ENCODE results near the gene REEP1. TPM values are rescaled to one million over a fixed set of nuclear protein-coding genes. Genes with fewer than 3 reads are reported as not detected.

The REEP1 gene
- total RNA-seq, 4 donors from 2014 or later = 9.7 to 24.5 (median 13.4) TPM

DNA sequence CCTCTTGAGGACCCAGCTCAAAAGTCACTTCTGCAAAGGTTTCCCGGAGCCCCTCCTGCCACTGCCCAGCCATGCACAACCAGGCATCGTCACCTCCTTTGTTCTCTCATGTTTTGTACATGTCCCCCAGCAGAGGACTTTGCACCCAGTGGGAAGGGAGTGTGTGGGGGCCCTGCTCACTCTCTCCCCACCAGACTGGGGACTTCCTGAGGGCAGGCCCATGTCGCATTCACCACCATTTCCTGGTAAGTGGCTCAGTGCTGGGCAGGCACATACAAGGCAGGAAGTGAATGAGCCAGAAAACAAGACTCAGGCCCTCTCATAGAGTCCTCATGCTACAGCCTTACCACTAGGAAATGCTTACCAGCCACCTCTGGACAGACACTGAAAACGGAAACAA lies 119.3 kb downstream of the REEP1 start:
- no peaks in the 10 kb centered on the region for H3K9me3 ChIP-seq
- no peak overlapping the region for H3K4me3 ChIP-seq
- intact Hi-C loops (cut with DNase I; ENCODE audit: low total_unique reads) = no loop called here
- peaks cover 5 to 7% of the 10 kb centered on the region in 2 donors for H3K4me1 ChIP-seq
- DNase-seq = no peak
- H3K36me3 ChIP-seq = no peaks in the 10 kb centered on the region
- no peak overlapping the region for H3K27ac ChIP-seq
- no peaks in the 10 kb centered on the region for H3K27me3 ChIP-seq
- no peak for TF ChIP-seq CTCF (IDR thresholded peaks at IDR 0.05)

- TF ChIP-seq CTCF (IDR thresholded peaks at IDR 0.05) = no peak
- H3K36me3 ChIP-seq = no peaks in the 10 kb centered on the region
- no peaks in the 10 kb centered on the region for H3K9me3 ChIP-seq
- H3K4me1 ChIP-seq = no peaks in the 10 kb centered on the region
- no peak for DNase-seq
- no peak overlapping the region for H3K4me3 ChIP-seq
- intact Hi-C loops (cut with DNase I; ENCODE audit: low total_unique reads) = no loop called here
- no peaks in the 10 kb centered on the region for H3K27me3 ChIP-seq
- H3K27ac ChIP-seq = peak overlapping the region in 1 of 2 donors; percentile 24
These were observed 120.6 kb downstream of the REEP1 start for GRCh38 chr2:86216575-86217555.

GRCh38 chr2:86214503-86214832 lies 123.0 kb downstream of the REEP1 start:
- no peaks in the 10 kb centered on the region for H3K9me3 ChIP-seq
- no peak for DNase-seq
- TF ChIP-seq CTCF (IDR thresholded peaks at IDR 0.05) = no peak
- TF ChIP-seq POLR2A (IDR thresholded peaks at IDR 0.05) = no peak
- no peaks in the 10 kb centered on the region for H3K4me1 ChIP-seq
- H3K36me3 ChIP-seq = no peaks in the 10 kb centered on the region
- no peak overlapping the region for H3K27ac ChIP-seq
- no peaks in the 10 kb centered on the region for H3K27me3 ChIP-seq
- intact Hi-C loops (cut with DNase I; ENCODE audit: low total_unique reads) = no loop called here
- H3K4me3 ChIP-seq = no peak overlapping the region

DNA sequence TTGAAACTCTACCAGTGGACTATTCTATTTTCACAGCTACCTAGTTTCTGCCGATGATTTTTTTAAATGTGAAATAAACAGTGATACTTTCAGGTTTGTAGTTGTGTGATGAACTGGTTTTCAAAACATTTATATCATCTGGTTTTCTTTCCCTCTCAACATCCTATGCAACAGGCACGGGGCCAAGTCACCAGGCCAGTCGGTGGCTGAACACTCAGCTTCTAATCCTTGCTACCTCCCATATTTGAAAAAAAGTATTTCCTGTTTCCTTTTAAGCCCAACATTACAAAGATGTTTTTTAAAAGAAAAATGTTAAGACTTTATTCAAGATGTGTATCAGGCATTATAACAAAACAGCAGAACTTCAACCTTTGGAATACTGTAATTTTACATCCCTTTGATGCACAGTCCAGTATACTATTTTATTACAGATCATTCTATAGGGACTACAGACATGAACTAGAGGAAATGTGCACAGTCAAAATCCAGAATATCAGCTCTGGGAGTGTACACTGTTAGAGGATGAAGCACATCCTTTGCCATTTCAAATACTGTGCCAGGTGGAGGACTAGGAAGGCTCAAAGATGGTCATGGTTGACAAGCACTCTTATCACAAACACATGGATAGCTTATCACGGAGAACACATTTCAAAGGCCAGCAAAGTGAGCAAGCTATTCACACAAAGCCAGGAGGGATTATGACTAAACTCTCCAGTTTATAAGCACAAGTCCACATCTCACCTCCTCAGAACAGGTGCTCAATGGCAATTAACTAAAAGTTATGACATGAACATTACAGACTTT lies 123.5 kb downstream of the REEP1 start:
- DNase-seq = no peak
- Histone ChIP-seq H3K4me3 (no peak overlapping the region), H3K27ac (no peak overlapping the region), H3K36me3 (no peaks in the 10 kb centered on the region), H3K27me3 (no peaks in the 10 kb centered on the region), H3K9me3 (no peaks in the 10 kb centered on the region), H3K4me1 (no peaks in the 10 kb centered on the region)
- TF ChIP-seq POLR2A (IDR thresholded peaks at IDR 0.05) (no peak), CTCF (IDR thresholded peaks at IDR 0.05) (no peak)
- intact Hi-C loops (cut with DNase I; ENCODE audit: low total_unique reads) = no loop called here

- intact Hi-C loops (cut with DNase I; ENCODE audit: low total_unique reads) = no loop called here
- H3K9me3 ChIP-seq = no peaks in the 10 kb centered on the region
- H3K4me1 ChIP-seq = no peaks in the 10 kb centered on the region
- no peak overlapping the region for H3K4me3 ChIP-seq
- no peak overlapping the region for H3K27ac ChIP-seq
- no peak for TF ChIP-seq CTCF (IDR thresholded peaks at IDR 0.05)
- no peak for TF ChIP-seq POLR2A (IDR thresholded peaks at IDR 0.05)
- no peaks in the 10 kb centered on the region for H3K27me3 ChIP-seq
- no peaks in the 10 kb centered on the region for H3K36me3 ChIP-seq
- no peak for DNase-seq
These were observed 124.4 kb downstream of the REEP1 start for GRCh38 chr2:86213056-86213455.

All from uterus (tissue), 4 donors.